A673 (cell line): ENCODE results near the gene TIFAB. TPM values are rescaled to one million over a fixed set of nuclear protein-coding genes. Genes with fewer than 3 reads are reported as not detected.

Experiments
- BruUV-seq: library from RNA; stranded (reverse); fragments of 400-500 nt; replicated peaks from 2 replicates; lab custom pipeline; 2021; lab: Mats Ljungman, UMichigan
- CTCF ChIA-PET: fragments of 300-600 bp; sonication (Branson Sonifier 250); formaldehyde crosslinking; loops from one replicate; lab custom pipeline; 2022; ENCODE audit warnings: antibody characterized with exemption; lab: Charles Lee
- POLR2A ChIA-PET: fragments of 300-600 bp; sonication (Branson Sonifier 250); formaldehyde crosslinking; loops from one replicate; lab custom pipeline; 2022; ENCODE audit warnings: antibody characterized with exemption; ENCODE audit not compliant: low non-redundant PET; lab: Charles Lee
- DNase-seq: peaks from one replicate; pipeline ENCODE4 v3.0.0-alpha.2; 2015; ENCODE audit warnings: low spot score
- H3K27ac ChIP-seq: fragments of 200-600 bp; sonication (generic); 2 replicates; pipeline ENCODE4 v1.5.1; 2016; ENCODE audit warnings: mixed run types, low read depth, mild to moderate bottlenecking, mixed read lengths, antibody characterized with exemption, low read length; ENCODE audit not compliant: poor library complexity, severe bottlenecking
- H3K27me3 ChIP-seq: fragments of 200-600 bp; sonication (generic); replicated peaks from 2 replicates; pipeline ENCODE4 v1.6.1; 2017; ENCODE audit warnings: mixed run types, low read depth, mild to moderate bottlenecking, mixed read lengths, antibody characterized with exemption, low read length; ENCODE audit not compliant: insufficient read depth, poor library complexity
- H3K36me3 ChIP-seq: fragments of 200-600 bp; sonication (generic); 2 replicates; pipeline ENCODE4 v1.6.1; 2016; ENCODE audit warnings: mixed run types, mild to moderate bottlenecking, mixed read lengths, antibody characterized with exemption, low read length; ENCODE audit not compliant: insufficient read depth, poor library complexity, severe bottlenecking
- H3K4me1 ChIP-seq: fragments of 200-600 bp; sonication (generic); 2 replicates; pipeline ENCODE4 v1.6.1; 2017; ENCODE audit warnings: mixed run types, mild to moderate bottlenecking, mixed read lengths, antibody characterized with exemption, low read length; ENCODE audit not compliant: insufficient read depth, poor library complexity, severe bottlenecking
- H3K4me3 ChIP-seq: fragments of 200-600 bp; sonication (generic); 2 replicates; pipeline ENCODE4 v1.5.1; 2016; ENCODE audit warnings: low read depth, mixed run types, mild to moderate bottlenecking, mixed read lengths, low read length; ENCODE audit not compliant: poor library complexity, severe bottlenecking
- H3K9me3 ChIP-seq: fragments of 200-600 bp; sonication (generic); 2 replicates; pipeline ENCODE4 v1.6.1; 2016; ENCODE audit warnings: mixed run types, low read depth, mild to moderate bottlenecking, mixed read lengths, antibody characterized with exemption, low read length; ENCODE audit not compliant: poor library complexity, severe bottlenecking
- EZH2 ChIP-seq: fragments of 200-600 bp; sonication (generic); IDR thresholded peaks from 2 replicates; pipeline ENCODE4 v1.6.1; 2017; ENCODE audit warnings: borderline replicate concordance, low read depth, mild to moderate bottlenecking, mixed read lengths, antibody characterized with exemption, low read length; ENCODE audit not compliant: poor library complexity, severe bottlenecking
- intact Hi-C: fragments of 100-400 bp; cut with micrococcal nuclease; formaldehyde crosslinking; loops from one replicate; pipeline ENCODE4 v1.10.0; 2022; ENCODE audit not compliant: unreplicated experiment
- total RNA-seq: library from RNA; stranded (reverse); gene quantifications from 2 replicates; pipeline ENCODE4 v1.2.3, GENCODE V29; 2021
- TF ChIP-seq, protein P1 (sequence below): fragments of 300-800, 200-600 bp; sonication (generic); conservative IDR thresholded peaks from 2 replicates; pipeline ENCODE4 v1.5.1; 2017; ENCODE audit warnings: low read depth, mild to moderate bottlenecking, antibody characterized with exemption, low read length, moderate library complexity, mixed read lengths

Gene TIFAB
- total RNA-seq, 1 experiment from 2014 or later: not detected

DNA sequence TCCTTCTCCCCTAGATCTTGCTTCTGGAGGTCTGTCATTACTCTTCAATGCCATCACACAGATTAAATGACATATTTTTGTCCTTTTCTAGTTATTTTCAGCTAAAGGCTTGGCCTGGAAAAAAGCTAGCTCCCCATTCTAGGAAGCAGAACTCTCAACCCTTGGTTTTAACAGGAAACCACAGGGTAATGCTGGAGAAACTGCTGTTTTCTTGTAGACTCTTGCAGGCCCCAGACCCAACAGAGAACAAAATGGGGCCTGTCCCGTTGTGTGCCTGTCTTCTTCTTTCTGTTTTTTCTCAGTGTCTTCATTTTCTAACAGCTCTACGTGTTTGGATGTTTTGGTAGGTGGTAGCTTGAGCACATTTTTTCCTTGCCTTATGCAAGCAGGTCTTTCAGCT lies 26.5 kb downstream of the TIFAB start:
- no peak for TF ChIP-seq EZH2
- TF ChIP-seq, protein P1, sequence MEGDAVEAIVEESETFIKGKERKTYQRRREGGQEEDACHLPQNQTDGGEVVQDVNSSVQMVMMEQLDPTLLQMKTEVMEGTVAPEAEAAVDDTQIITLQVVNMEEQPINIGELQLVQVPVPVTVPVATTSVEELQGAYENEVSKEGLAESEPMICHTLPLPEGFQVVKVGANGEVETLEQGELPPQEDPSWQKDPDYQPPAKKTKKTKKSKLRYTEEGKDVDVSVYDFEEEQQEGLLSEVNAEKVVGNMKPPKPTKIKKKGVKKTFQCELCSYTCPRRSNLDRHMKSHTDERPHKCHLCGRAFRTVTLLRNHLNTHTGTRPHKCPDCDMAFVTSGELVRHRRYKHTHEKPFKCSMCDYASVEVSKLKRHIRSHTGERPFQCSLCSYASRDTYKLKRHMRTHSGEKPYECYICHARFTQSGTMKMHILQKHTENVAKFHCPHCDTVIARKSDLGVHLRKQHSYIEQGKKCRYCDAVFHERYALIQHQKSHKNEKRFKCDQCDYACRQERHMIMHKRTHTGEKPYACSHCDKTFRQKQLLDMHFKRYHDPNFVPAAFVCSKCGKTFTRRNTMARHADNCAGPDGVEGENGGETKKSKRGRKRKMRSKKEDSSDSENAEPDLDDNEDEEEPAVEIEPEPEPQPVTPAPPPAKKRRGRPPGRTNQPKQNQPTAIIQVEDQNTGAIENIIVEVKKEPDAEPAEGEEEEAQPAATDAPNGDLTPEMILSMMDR: no peak
- POLR2A ChIA-PET: no interaction called here
- no TSS peak for BruUV-seq
- peaks cover 14% of the 10 kb centered on the region for H3K27me3 ChIP-seq
- no peak overlapping the region for H3K4me3 ChIP-seq
- no peaks in the 10 kb centered on the region for H3K36me3 ChIP-seq
- H3K4me1 ChIP-seq: no peaks in the 10 kb centered on the region
- H3K9me3 ChIP-seq: peaks cover 4% of the 10 kb centered on the region
- no peak overlapping the region for H3K27ac ChIP-seq
- CTCF ChIA-PET: interaction anchor here (0.6 to 1.3 kb wide), 7 partner anchors 21 to 443 kb away, joined by 3 to 5 read pairs (median 3); no protein-coding TSS in a partner anchor
- no peak for DNase-seq
- intact Hi-C loops: no loop called here

DNA sequence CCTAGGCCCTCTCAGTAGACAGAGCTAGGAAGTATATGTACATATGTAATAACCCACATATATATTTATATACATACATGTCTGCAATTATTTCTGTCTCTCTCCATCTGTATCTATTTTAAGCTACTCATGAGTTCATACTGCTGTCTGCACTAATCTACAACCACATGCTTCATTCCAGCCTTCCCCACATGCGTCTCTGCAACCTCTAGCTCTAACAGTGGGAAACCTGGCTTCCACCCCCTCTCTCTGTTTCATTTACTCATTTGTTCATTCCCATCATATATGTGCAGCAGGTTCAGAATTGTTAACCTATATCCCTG lies 28.3 kb downstream of the TIFAB start:
- DNase-seq: no peak
- no TSS peak for BruUV-seq
- peaks cover 10% of the 10 kb centered on the region for H3K9me3 ChIP-seq
- intact Hi-C loops: no loop called here
- no peaks in the 10 kb centered on the region for H3K4me1 ChIP-seq
- no peak overlapping the region for H3K4me3 ChIP-seq
- H3K27me3 ChIP-seq: peaks cover 32% of the 10 kb centered on the region
- no peak for TF ChIP-seq EZH2
- TF ChIP-seq, protein P1: no peak
- H3K27ac ChIP-seq: no peak overlapping the region
- POLR2A ChIA-PET: no interaction called here
- CTCF ChIA-PET: no interaction called here
- H3K36me3 ChIP-seq: no peaks in the 10 kb centered on the region

DNA sequence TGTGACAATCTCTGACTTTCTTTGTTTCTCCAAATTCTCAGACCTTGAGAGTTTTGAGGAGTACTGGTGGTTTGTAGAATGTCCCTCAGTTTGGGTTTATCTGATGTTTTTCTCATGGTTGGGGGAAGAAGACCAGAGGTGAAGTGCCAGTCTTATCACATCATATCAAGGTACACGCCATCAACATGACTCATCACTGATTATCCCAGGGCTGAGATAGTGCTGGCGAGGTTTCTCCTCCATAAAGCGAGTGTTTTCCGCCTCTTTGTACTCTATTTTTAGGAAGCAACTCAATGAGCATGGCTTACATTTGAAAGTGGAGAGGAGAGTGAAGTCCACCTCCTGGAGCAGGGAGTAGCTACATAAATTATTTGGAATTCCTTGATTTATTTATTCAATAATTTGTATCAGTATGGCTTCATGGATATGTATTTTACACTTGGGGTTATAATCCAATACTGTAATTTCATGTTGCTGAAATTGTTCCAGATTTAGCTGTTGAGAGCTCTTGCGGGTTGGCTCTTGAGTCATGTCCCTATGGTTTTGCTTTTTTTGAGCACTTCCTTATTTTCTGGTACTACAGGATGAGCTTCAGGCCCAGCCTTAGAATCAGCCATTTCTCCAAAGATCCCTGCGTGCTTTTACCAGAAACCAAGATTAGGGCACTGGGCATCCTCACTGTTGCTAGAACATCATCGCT lies 28.9 kb downstream of the TIFAB start:
- no peak for DNase-seq
- intact Hi-C loops: no loop called here
- peaks cover 37% of the 10 kb centered on the region for H3K27me3 ChIP-seq
- no peak overlapping the region for H3K27ac ChIP-seq
- no peaks in the 10 kb centered on the region for H3K4me1 ChIP-seq
- ChIA-PET CTCF (no interaction called here), POLR2A (no interaction called here)
- peaks cover 6% of the 10 kb centered on the region for H3K9me3 ChIP-seq
- TF ChIP-seq, protein P1: no peak
- TF ChIP-seq EZH2: no peak
- no peaks in the 10 kb centered on the region for H3K36me3 ChIP-seq
- H3K4me3 ChIP-seq: no peak overlapping the region
- BruUV-seq: no TSS peak
